Skin of body (tissue), 2 donors: ENCODE results near the gene GRM1. TPM values are rescaled to one million over a fixed set of nuclear protein-coding genes. Genes with fewer than 3 reads are reported as not detected.

ENCODE experiments used
- DNase-seq: peaks from one replicate; lab custom pipeline; 2025; lab: John Stamatoyannopoulos, UW
- total RNA-seq: library from RNA; depleted of rRNA; stranded (reverse); fragments of >200 nt; gene quantifications from one replicate; pipeline ENCODE4 v1.2.3, GENCODE V29; 2014

Gene GRM1
- total RNA-seq, 1 donor from 2014 or later: 0.10 TPM

DNA sequence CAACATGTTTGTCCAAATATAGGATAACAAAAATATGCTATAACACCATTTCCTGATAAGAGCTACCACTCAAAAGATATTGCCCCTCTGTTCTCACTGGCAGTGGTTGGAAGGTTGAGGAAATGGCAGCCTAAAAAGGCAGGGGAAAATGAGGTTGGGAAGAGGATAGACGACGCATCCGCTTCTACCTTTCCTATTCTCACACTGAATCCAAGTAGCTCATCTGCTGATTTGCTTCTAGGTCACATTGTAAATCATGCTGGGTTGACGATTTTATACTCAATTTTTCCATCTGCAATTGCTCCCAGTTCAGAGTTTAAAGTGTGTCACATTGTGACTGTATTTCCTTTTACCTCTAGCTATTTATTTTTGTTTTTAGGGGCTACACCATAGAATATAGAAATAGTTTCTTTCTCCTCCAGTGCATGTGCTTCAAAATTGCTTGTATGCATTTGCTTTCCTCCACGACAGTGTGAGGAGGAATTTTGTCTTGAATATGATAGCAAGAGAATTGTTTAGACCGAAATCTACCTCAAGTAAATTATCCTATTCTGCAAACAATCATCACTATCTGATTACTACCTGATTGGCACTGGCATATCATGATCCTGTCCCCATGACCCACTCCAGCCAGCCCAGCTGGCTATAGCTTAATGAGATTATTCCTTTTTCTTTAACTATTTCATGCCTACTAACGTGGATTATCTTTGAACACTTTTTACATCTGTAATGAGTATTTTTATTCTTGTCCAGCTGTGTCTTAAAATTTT lies 335.2 kb downstream of the GRM1 start:
- no peak for DNase-seq

DNA sequence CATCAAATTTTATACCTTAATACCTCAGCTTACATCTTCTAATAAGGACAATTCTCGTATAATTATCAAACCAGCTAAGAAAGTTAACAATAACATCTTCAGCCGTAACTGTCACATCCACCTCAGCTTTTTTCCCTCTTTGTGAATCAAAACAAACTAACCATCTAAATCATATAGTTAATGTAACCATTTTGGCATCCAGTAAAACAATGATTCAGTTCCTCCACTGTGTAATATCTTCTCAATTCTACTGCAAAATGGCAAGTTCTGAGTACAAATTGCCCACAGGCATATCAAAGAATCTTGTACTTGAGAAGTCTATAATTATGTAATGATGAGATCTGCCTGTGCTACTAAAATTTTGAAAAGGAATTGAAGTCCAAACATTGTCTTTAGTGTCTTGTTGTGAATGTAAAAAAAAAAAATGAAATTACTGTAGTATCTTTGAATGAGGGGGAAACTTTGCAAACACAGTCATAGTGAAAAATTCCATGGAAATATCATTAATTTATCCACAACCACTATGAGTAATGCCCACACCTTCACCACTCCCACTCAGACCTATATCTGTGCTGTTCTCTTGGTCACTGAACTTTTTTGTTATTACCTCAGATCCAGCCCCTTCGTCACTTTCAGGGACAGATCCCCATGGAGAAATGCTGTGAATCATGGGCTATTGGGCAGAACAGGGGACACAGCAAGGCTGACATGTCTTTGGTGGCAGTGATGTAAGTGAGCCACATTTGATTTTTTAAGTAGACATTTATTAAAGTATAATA lies 336.1 kb downstream of the GRM1 start:
- no peak for DNase-seq

DNA sequence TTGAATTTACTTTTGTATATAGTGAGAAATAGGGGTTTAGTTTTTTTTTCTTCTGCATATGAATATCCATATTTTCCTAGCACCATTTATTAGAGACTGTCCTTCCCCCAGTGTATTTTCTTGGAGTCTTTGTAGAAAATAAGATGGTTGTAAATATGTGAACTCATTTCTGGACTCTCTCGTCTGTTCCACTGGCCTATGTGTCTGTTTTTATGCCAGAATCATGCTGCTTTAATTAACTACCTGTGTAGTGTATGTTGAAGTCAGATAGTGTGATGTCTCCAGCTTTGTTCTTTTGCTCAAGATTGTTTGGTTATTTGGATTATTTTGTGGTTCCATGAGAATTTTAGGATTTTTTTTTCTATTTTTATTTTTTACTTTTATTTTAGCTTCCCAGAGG lies 338.2 kb downstream of the GRM1 start:
- DNase-seq: no peak

DNA sequence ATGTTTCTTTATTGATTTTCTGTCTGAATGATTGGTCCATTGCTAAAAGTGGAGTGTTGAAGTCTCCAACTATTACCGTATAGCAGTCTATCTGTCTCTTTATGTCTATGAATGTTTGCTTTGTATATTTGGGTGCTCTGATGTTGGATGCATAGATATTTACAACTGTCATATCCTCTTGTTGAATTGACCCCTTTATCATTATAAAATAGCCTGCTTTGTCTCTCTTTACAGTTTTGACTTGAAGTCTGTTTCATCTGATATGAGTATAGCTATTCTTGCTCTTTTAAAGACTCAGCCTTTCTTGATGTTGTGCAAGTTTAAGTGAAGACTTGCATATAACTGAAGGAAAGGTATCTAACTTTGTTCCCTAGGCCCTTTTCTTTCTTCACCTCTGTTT lies 341.0 kb downstream of the GRM1 start:
- DNase-seq: no peak

DNA sequence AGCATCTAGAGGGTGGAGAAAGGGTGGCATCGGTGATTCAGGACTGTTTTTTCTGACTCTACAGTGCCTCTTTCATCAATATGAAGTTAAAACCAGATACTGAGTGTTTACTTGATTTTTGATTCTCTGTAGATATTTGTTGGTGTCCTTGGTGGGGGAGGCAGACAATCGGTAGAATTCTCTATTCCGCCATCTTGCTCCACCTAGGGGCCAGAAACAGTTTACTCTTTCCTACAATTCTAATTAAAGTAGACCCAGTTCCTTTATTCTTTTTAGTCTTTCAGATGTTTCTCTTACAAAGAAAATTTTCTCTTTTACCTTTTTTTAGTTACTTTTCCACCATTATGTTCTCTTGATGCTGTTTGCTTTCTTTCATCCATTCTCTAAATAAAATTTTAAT lies 352.6 kb downstream of the GRM1 start:
- DNase-seq: no peak

DNA sequence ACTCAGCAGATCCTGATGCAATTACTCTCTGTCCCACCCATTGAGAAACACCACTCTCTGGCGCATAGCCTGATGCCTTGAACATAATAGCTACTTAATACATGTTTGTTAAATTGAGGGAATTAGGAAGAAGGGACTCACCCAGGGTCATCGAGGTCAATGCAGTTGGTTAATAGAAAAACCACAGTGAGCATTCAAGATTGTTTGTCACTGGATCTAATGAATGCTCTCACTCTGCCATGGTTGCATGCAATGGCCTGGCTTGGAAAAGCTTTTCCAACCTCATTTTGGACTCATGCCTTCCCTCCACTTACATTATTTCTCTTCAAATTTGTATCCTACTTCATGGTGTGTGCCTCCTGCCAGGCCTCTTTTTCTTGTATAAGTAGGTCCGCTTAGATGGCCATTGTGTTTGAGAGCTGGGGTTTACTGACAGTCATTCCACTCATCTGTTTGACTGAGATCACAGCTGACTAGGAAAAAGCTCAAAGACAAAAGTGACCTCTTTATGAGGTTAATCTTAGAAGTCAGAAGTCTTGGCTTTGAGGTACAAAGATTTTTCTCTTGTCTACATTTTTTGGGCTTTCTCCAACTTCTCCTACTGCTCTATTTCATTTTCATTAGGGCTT lies 360.0 kb downstream of the GRM1 start:
- DNase-seq: no peak

DNA sequence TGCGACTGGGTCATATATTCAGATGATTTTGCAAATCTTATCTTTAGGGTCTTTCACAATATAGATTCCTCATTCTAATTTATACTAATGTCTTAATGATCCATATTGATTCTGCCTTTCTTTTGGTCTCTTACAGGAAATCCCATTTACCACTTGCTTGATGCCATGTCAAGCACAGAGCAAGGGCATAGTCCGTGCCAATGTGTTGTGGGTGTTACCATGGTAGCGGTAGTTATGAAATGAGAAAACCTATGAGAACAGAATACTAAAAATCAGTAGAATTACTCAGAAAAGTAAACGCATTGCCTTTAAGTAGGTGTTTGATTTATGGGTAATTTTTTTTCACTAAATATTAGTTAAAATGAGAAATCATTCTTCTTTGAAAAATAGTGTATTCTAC lies 360.9 kb downstream of the GRM1 start:
- DNase-seq: no peak

DNA sequence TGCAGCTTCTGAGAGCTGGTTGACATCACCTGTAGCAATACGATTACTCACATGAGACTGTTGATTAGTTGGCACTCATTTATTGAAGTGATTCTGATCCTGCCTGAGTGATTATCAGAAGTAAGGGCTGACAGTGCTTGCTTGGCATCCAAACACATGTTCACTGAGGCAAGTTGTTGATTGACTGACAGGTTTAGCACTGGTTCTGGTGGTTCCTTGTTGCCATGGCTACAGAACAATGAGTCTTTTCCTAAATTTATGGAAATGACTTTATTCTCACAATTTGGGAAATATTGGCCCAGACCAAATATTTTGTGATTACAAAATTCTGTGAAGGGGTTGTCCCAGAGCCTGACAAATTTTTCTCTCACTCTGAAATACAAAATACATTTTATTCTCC lies 368.8 kb downstream of the GRM1 start:
- no peak for DNase-seq

DNA sequence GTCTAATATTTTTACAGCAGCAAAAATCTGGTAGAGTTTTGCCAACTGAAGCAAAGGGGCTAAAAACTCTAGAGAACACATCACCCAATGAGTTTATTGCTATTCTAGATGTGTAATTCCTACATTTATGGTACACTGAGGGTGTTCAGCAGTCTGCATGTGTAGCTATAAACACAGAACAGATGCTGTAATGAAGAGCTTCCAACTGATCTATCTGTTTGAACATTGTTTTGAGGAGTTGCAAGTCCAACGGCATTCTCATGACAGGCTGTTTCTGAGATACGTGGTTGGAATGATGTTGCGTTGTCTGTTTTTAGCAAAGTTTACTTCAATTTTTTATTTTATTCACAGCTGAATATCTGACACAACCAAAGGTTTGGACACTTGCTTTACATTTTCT lies 373.6 kb downstream of the GRM1 start:
- DNase-seq: no peak

DNA sequence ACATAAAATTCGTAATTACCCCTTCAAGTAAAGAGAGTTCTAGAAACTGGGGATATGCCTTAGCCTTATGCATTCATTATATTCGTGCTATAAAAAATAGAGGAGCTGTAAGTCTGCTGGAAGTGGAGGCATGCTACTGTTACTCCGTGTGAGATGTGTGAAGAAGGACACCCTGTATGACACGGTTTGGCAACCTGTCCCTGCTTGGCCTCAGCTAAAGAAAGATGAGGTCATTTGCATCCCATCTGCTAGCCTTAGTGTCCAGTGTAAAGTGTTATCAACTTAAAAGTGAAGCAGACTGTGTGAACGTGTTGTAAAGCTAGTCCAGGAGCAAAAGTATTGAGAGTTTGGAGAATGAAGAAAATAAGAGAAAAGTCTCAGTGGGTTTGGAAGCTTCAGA lies 379.7 kb downstream of the GRM1 start:
- DNase-seq: no peak

DNA sequence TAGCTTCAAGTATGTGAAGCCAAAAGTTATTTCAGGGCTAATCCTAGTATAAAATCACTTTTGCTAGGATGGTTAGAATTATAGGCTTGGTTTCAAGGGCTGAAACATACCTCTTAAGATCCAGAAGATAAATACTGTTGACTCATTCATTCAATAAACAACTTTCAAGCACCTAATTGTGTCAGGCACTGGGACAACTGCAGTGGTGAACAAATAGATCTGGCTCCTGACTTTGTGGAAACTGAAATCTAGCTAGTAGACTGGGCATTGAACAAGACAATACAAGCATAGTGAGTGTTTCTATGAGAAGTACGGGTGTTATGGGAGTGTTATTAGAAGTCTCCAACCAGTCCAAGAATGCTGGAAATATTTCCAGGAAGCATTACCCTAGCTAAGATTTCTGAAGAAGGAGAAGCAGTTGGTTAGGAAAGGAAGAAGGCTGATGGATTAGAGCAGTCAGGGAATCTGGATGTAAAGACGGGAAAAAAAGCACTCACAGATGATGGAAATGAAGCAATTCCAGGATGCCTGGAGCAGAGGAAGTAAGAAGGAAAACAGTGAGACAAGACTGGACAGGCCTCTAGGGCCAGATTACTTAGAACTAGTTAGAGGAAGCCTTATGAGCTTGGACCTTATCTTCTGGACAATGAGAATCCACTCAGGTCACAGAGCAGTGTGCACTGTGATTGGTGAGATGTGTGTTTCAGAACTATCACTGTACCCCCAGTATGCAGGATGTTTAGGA lies 382.2 kb downstream of the GRM1 start:
- DNase-seq: no peak

DNA sequence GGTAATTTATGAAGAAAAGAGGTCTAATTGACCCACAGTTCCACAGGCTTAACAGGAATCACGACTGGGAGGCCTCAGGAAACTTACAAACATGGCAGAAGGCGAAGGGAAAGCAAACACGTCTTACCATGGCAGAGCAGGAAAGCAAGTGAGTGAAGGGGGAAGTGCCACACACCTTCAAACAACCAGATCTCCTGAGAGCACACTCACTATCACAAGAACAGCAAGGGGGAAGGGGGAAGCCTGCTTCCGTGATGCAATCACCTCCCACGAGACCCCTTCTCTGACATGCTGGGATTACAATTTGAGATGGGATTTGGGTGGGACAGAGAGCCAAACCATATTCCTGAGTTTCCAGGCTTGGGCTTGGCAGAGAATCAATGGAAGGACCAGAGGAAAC lies 390.7 kb downstream of the GRM1 start:
- no peak for DNase-seq

DNA sequence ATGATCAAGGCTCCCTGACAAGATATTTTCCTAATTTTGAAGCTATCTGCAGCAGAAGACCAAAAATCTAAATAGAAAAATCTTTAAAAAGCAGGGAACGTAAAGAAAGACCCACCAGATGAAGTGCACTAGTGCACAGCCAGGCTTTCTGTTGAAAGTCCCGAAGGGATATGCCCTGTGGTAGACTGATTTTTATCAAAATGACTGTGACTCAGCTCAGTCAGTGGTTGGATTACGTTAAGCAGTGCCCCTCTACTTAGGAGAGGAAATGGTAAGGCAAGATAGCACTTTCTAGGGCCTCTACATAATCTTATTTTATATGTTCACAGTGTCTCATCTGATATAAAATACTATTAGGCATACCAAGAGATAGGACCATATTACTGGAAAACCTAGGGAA lies 391.4 kb downstream of the GRM1 start:
- no peak for DNase-seq

DNA sequence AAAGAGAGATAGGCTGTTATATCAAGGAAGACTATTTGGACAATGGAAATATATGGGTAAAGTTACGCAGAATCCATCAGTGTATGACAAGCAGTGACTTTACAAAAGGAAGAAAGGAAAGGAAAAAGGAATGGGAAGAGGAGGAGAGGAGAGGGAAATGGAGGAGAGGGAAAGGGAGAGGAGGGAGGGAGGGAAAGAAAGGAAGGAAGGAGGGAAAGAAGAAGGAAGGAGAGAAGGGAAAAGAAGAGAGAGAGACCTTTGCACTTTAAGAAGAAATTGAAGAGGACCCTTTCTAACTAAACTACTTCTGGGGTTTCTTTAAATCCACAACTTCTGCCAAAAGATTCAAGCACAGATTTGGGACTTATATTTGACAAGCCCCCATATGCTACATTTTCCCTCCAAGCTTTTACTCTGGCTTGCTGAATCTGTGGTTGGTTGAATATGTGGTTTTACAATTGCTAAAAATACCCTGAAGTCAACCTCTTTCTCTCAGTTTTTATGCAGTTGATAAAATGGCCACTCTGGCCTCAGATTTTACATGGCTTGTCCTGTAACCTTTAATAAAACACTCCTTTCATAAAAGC lies 394.0 kb downstream of the GRM1 start:
- no peak for DNase-seq

DNA sequence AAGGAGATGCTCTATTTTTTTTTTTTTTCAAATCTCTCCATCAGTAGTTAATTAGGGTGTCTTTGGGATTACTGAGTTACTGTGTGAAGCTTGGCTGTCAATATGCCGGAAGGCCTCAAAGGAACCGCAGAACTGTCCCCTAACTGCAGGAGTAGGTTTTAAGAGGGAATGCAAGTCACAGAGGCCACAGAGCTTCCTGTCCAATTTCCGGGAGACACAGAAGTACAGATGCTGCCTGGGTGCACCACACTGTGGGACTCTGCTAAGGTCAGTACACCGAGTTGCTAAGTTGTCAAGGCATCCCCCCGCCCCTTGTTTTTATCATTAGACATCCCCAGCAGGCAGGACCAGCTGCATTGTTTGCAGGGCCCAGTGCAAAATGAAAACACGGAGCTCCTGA lies 394.6 kb downstream of the GRM1 start:
- DNase-seq: no peak

DNA sequence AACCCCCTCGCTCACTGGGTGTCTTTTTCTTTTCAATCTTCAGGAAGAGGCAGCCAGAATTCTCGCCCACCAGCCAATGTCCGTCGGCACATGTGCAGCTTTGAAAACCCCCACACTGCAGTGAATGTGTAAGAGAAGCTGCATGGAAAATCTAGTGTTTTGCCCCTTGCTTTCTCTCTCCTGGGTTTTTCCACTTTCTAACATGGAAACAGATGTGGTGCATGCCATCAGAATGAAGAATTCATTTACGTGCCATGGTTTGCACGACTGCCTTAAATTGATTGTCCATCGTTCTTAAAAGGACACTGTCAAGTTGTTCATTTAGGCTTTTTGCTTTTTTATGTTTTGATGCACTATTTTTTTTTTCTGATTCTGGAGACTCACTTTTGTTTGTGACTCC lies 397.7 kb downstream of the GRM1 start:
- no peak for DNase-seq

DNA sequence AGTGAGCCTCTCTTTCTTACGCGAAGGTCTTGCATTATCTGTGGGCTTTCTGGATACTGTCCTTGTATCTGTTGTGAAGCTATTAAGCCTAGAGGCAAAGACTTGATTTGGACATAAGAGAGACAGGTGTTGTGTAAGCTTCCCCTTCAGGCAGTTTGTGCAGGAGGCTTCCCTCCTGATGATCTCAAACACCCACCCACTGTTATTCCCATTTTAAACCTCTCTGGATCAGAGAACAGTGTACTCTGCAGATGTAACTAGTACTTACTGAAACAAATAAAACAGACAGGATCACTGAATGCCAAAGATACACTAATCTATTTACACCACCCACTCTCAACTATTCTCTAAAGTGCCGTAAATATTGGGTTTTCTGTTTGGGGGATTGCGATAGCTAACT lies 401.0 kb downstream of the GRM1 start:
- no peak for DNase-seq

DNA sequence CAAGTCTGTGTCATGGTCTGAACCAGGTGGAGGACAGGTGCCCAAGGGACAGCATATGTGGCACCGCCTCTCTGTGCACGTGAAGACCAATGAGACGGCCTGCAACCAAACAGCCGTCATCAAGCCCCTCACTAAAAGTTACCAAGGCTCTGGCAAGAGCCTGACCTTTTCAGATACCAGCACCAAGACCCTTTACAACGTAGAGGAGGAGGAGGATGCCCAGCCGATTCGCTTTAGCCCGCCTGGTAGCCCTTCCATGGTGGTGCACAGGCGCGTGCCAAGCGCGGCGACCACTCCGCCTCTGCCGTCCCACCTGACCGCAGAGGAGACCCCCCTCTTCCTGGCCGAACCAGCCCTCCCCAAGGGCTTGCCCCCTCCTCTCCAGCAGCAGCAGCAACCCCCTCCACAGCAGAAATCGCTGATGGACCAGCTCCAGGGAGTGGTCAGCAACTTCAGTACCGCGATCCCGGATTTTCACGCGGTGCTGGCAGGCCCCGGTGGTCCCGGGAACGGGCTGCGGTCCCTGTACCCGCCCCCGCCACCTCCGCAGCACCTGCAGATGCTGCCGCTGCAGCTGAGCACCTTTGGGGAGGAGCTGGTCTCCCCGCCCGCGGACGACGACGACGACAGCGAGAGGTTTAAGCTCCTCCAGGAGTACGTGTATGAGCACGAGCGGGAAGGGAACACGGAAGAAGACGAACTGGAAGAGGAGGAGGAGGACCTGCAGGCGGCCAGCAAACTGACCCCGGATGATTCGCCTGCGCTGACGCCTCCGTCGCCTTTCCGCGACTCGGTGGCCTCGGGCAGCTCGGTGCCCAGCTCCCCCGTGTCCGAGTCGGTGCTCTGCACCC lies 405.2 kb downstream of the GRM1 start:
- DNase-seq: no peak

DNA sequence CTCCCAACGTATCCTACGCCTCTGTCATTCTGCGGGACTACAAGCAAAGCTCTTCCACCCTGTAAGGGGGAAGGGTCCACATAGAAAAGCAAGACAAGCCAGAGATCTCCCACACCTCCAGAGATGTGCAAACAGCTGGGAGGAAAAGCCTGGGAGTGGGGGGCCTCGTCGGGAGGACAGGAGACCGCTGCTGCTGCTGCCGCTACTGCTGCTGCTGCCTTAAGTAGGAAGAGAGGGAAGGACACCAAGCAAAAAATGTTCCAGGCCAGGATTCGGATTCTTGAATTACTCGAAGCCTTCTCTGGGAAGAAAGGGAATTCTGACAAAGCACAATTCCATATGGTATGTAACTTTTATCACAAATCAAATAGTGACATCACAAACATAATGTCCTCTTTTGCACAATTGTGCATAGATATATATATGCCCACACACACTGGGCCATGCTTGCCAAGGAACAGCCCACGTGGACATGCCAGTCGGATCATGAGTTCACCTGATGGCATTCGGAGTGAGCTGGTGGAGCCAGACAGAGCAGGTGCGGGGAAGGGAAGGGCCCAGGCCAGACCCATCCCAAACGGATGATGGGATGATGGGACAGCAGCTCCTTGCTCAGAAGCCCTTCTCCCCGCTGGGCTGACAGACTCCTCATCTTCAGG lies 406.0 kb downstream of the GRM1 start:
- DNase-seq: no peak

DNA sequence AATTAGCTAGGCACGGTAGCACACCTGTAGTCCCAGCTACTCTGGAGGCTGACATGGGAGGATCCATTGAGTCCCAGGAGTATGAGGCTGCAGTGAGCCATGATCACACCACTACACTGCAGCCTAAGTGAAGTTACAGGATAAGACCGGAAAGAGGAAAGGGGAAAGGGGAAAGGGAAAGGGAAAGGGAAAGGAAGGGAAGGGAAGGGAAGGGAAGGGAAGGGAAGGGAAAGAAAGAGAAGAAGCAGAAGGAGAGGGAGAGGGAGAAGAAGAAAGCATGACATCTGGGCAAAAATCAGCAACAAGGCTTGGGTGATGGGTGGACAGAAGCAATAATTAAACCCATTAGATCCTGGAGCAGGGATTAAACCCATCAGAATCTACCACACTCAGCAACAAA lies 413.0 kb downstream of the GRM1 start:
- no peak for DNase-seq
